Esophagus muscularis mucosa (tissue), 4 donors: ENCODE results near the gene MED13L. TPM values are rescaled to one million over a fixed set of nuclear protein-coding genes. Genes with fewer than 3 reads are reported as not detected.
"Not testable (repeated sequence)": the region's sequence is repeated elsewhere in the genome, so short reads cannot be mapped to it uniquely, and the experiment has no call there.

Source experiments
- DNase-seq: peaks from one replicate; pipeline ENCODE4 v3.0.0-alpha.2; 2017; ENCODE audit errors: extremely low spot score
- H3K27ac ChIP-seq, 4 donors: fragments of 200-600 bp; sonication (generic); replicated peaks in 1 of 4; 1 replicate in 3 of 4; 2 replicates in 1 of 4; pipeline ENCODE4 v1.5.1; 2016 to 2019; ENCODE audit warnings: mild to moderate bottlenecking in 1 of 4
- H3K27me3 ChIP-seq, 4 donors: fragments of 200-600 bp; sonication (generic); one replicate each; pipeline versions ENCODE4 v1.5.1 to v1.6.0; 2016 to 2019
- H3K36me3 ChIP-seq, 4 donors: fragments of 200-600 bp; sonication (generic); one replicate each; pipeline ENCODE4 v1.5.1; 2016 to 2019
- H3K4me1 ChIP-seq, 4 donors: fragments of 200-600 bp; sonication (generic); one replicate each; pipeline ENCODE4 v1.5.1; 2016 to 2019
- H3K4me3 ChIP-seq, 4 donors: fragments of 200-600 bp; sonication (generic); 1 replicate in 2 of 4; 2 replicates in 2 of 4; pipeline ENCODE4 v1.5.1; 2016 to 2019; ENCODE audit warnings: mild to moderate bottlenecking in 4 of 4, moderate library complexity in 1 of 4
- H3K9me3 ChIP-seq, 4 donors: fragments of 200-600 bp; sonication (generic); 1 replicate in 3 of 4; 2 replicates in 1 of 4; pipeline ENCODE4 v1.5.1; 2016 to 2019
- EP300 ChIP-seq: sonication (generic); formaldehyde crosslinking; IDR thresholded peaks from one replicate; pipeline ENCODE4 v1.6.1; 2017; ENCODE audit warnings: antibody characterized with exemption
- POLR2A ChIP-seq: fragments of 450-650 bp; IDR thresholded peaks from one replicate; pipeline ENCODE4 v1.6.1; 2017; ENCODE audit warnings: antibody characterized with exemption, moderate library complexity, mild to moderate bottlenecking, low read depth
- POLR2AphosphoS5 ChIP-seq, 2 donors: sonication (generic); formaldehyde crosslinking; IDR thresholded peaks; one replicate each; pipeline ENCODE4 v1.6.1; 2017; ENCODE audit warnings: antibody characterized with exemption in 2 of 2
- WGBS: methylation state at CpG from one replicate; pipeline ENCODE4 v1.1.5; 2018; 5-methylcytosine and 5-hydroxymethylcytosine counted together
- intact Hi-C: fragments of 100-400 bp; cut with DNase I; formaldehyde crosslinking; loops from one replicate; pipeline ENCODE4 v1.15.1; 2023
- total RNA-seq, 4 donors: library from RNA; depleted of rRNA; stranded (reverse); fragments of >200 nt; gene quantifications; one replicate each; pipeline versions ENCODE4 v1.1.0 to v1.2.1, GENCODE V29; 2016
- TF ChIP-seq, protein P1 (sequence below), 3 experiments: fragments of 200-600 bp in 2 of 3; fragments of 450-650 bp in 1 of 3; sonication (generic) in 2 of 3; IDR thresholded peaks; one replicate each; pipeline ENCODE4 v1.5.1; 2017 to 2019; ENCODE audit warnings: antibody characterized with exemption in 3 of 3, mild to moderate bottlenecking in 2 of 3, moderate library complexity in 1 of 3

The MED13L gene
- total RNA-seq, 4 donors from 2014 or later: 141 to 350 (median 175) TPM

DNA sequence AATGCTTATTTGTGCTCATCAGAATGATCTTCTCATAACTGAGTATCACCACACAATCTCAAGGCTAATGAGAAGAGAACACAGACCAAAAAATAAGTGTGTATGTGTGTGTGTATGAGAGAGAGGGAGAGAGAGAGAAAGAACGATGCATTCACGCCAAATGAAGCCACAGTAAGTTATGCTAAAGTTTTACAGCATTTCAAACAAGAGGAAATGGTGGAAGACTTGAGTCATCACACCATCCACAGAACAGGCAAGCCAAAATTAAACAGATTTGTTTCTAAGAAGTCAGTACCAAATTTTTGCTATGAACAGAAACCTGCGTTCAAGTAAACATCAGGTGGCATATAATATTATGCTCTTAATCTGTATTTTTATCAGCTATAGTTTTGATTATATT lies 141.2 kb downstream of the MED13L start:
- peak overlapping the region in 1 of 4 donors; percentile 35 for H3K27ac ChIP-seq
- DNase-seq: no peak
- no peaks in the 10 kb centered on the region for H3K9me3 ChIP-seq
- peaks cover 53 to 92% (median 88%) of the 10 kb centered on the region in 4 donors for H3K4me1 ChIP-seq
- H3K27me3 ChIP-seq: no peaks in the 10 kb centered on the region
- TF ChIP-seq, protein P1, sequence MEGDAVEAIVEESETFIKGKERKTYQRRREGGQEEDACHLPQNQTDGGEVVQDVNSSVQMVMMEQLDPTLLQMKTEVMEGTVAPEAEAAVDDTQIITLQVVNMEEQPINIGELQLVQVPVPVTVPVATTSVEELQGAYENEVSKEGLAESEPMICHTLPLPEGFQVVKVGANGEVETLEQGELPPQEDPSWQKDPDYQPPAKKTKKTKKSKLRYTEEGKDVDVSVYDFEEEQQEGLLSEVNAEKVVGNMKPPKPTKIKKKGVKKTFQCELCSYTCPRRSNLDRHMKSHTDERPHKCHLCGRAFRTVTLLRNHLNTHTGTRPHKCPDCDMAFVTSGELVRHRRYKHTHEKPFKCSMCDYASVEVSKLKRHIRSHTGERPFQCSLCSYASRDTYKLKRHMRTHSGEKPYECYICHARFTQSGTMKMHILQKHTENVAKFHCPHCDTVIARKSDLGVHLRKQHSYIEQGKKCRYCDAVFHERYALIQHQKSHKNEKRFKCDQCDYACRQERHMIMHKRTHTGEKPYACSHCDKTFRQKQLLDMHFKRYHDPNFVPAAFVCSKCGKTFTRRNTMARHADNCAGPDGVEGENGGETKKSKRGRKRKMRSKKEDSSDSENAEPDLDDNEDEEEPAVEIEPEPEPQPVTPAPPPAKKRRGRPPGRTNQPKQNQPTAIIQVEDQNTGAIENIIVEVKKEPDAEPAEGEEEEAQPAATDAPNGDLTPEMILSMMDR (IDR thresholded peaks at IDR 0.05): no peak
- TF ChIP-seq POLR2A (no peak), EP300 (no peak), POLR2AphosphoS5 (IDR thresholded peaks at IDR 0.05) (peak in 1 of 2 donors; percentile 28)
- H3K36me3 ChIP-seq: no peaks in the 10 kb centered on the region
- no peak overlapping the region for H3K4me3 ChIP-seq
- intact Hi-C loops: no loop called here
- 33% methylated on average over 3 of the region's 3 CpGs for WGBS

DNA sequence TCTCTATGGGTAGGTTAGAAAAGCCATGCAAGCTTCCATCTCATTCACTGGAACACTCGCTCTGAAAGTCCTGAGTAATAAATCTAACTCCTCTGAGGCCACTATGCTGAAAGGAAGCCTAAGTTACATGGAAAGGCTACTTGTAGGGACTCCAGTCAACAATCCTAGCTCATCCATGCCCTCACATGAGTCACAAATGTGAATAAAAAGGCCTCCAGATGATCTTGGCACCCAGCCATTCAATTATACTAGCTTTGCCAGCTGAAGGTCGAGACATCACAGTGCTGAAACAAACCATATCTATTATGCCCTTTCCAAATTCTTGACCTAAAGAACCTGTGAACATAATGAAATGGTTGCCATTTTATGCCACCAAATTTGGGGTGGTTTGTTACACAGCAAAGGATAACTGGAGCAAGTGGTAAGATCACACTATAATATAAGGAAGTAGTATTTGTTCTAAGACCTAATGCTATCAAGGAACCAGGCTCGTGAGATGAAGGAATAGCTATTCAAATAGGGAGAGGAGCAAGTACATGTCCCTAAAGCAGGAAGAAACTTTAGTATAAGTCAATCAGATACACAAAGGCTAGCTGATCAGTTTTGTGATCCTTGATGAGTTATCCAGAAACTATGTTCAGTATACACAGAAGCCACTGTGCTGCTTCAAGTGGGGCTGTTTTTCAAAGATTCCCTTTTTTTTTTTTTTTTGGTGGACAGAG lies 142.1 kb downstream of the MED13L start:
- H3K27ac ChIP-seq: peak overlapping the region in 2 of 4 donors; percentile 6 to 35
- DNase-seq: no peak
- TF ChIP-seq EP300 (no peak), POLR2AphosphoS5 (IDR thresholded peaks at IDR 0.05) (no peak), POLR2A (no peak)
- TF ChIP-seq, protein P1 (IDR thresholded peaks at IDR 0.05): no peak
- intact Hi-C loops: no loop called here
- peaks cover 53 to 93% (median 88%) of the 10 kb centered on the region in 4 donors for H3K4me1 ChIP-seq
- no peaks in the 10 kb centered on the region for H3K36me3 ChIP-seq
- no peaks in the 10 kb centered on the region for H3K9me3 ChIP-seq
- no peaks in the 10 kb centered on the region for H3K27me3 ChIP-seq
- 69% methylated on average over 3 of the region's 3 CpGs for WGBS
- no peak overlapping the region for H3K4me3 ChIP-seq

DNA sequence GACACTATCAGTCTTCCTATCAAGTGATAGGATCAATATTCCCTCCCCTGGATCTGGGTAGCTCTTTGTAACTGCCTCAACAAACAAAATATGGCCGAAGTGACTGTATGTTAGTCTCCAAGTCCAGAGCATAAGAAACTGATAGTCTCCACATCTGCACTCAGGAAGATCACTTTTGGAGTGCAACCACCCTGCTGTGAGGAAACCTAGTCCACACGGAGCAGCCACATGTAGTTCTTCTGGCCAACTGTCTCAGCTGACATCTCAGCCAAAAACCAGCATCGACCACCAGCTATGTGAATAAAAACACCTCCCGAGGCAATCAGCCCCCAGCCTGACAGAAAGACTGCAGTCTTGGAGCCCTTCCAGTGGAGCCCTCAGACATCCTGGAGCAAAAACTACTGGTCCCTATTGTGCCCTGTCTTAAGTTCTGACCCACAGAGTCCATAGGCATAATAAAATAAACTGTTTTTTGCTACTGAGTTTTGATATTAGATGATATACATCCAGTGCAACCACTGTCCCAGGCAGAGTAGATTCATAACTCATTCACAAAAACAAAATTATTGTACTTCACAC lies 143.8 kb downstream of the MED13L start:
- TF ChIP-seq, protein P1 (IDR thresholded peaks at IDR 0.05): no peak
- no peak for TF ChIP-seq EP300
- TF ChIP-seq POLR2AphosphoS5 (IDR thresholded peaks at IDR 0.05): no peak
- no peak for TF ChIP-seq POLR2A
- no peaks in the 10 kb centered on the region for H3K36me3 ChIP-seq
- H3K9me3 ChIP-seq: no peaks in the 10 kb centered on the region
- H3K4me3 ChIP-seq: no peak overlapping the region
- no peak for DNase-seq
- 57% methylated on average over 4 of the region's 4 CpGs for whole genome bisulfite sequencing
- intact Hi-C loops: no loop called here
- peak overlapping the region in 1 of 4 donors; percentile 46 for H3K27ac ChIP-seq
- H3K27me3 ChIP-seq: no peaks in the 10 kb centered on the region
- H3K4me1 ChIP-seq: peaks cover 59 to 93% (median 90%) of the 10 kb centered on the region in 4 donors

DNA sequence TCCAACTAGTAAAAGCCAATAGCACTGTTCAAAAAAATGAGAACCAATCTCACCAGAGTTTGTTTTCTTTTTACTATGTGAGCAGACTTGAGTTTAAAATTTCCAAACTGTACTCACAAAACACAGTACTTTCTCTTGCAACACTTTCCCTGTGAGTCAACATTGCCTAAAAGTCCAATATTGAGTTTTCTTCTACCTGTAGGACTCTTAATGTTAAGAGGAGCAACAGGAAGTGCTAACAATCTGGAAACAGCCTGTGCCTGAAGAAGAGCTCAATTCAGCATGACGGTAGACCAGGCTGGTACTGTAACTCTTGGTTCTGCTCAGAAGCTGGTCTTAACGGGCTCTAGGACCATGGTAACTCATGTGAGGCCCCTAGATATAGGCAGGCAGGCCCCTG lies 144.3 kb downstream of the MED13L start:
- TF ChIP-seq POLR2AphosphoS5 (IDR thresholded peaks at IDR 0.05) (no peak), EP300 (no peak), POLR2A (no peak)
- TF ChIP-seq, protein P1 (IDR thresholded peaks at IDR 0.05): no peak
- intact Hi-C loops: no loop called here
- no peaks in the 10 kb centered on the region for H3K9me3 ChIP-seq
- H3K27ac ChIP-seq: peak overlapping the region in 1 of 4 donors; percentile 46
- DNase-seq: no peak
- H3K4me1 ChIP-seq: peaks cover 63 to 93% (median 90%) of the 10 kb centered on the region in 4 donors
- no peak overlapping the region for H3K4me3 ChIP-seq
- 64% methylated on average over 2 of the region's 2 CpGs for whole genome bisulfite sequencing
- no peaks in the 10 kb centered on the region for H3K36me3 ChIP-seq
- H3K27me3 ChIP-seq: no peaks in the 10 kb centered on the region

DNA sequence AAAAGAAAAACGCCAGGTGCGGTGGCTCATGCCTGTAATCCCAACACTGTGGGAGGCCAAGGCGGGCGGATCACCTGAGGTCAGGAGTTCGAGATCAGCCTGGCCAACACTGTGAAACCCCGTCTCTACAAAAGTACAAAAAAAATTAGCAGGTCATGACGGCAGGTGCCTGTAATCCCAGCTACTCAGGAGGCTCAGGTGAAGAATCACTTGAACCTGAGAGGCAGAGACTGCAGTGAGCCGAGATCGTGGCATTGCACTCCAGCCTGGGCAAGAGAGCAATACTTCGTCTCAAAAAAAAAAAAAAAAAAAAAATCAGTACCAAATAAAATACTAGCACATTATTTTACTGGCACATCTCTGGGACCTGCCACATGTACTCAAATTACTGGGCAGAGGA lies 145.5 kb downstream of the MED13L start:
- H3K27ac ChIP-seq, H3K4me3 ChIP-seq, H3K27me3 ChIP-seq, DNase-seq, H3K9me3 ChIP-seq, intact Hi-C loops, H3K36me3 ChIP-seq: not testable (repeated sequence)
- peaks cover 68 to 98% (median 95%) of the 10 kb centered on the region in 4 donors for H3K4me1 ChIP-seq
- WGBS: 83% methylated on average over 7 of the region's 10 CpGs
